ENCODE results near the gene OAS2. TPM values are rescaled to one million over a fixed set of nuclear protein-coding genes. Genes with fewer than 3 reads are reported as not detected.
A peak's percentile ranks its signal among the peaks of the same experiment; 100 is the strongest.

Gene OAS2
- total and polyA plus RNA-seq, 4 donors, result 4.1 to 9.3 (median 5.0) TPM

- Histone ChIP-seq H3K36me3 (ENCODE audit: control insufficient read depth, insufficient read depth, low read length) (peaks cover 27% of the 10 kb centered on the region), H3K27me3 (ENCODE audit: control insufficient read depth, insufficient read depth, low read length) (no peaks in the 10 kb centered on the region), H3K27ac (ENCODE audit: low read depth, low read length) (peak overlapping the region; percentile 17), H3K4me3 (ENCODE audit: low read depth, low read length) (peak overlapping the region; percentile 45), H3K4me1 (ENCODE audit: control insufficient read depth, insufficient read depth, low read length) (peaks cover 39% of the 10 kb centered on the region), H3K9me3 (ENCODE audit: control insufficient read depth, insufficient read depth, low read length) (no peaks in the 10 kb centered on the region)
- peak in 2 of 6 donors; percentile 37 to 50 for DNase-seq (ENCODE audit: low read depth in 4 of 6, low spot score in 6 of 6)
- WGBS (ENCODE audit: insufficient coverage), result 41% methylated on average over 37 of the region's 44 CpGs
Measured at GRCh38 chr12:113057565-113058485, 79.5 kb downstream of the OAS2 start.

- H3K27me3 ChIP-seq (ENCODE audit: control insufficient read depth, insufficient read depth, low read length), result no peaks in the 10 kb centered on the region
- H3K9me3 ChIP-seq (ENCODE audit: control insufficient read depth, insufficient read depth, low read length), result no peaks in the 10 kb centered on the region
- H3K36me3 ChIP-seq (ENCODE audit: control insufficient read depth, insufficient read depth, low read length), result peaks cover 35% of the 10 kb centered on the region
- peaks cover 46% of the 10 kb centered on the region for H3K4me1 ChIP-seq (ENCODE audit: control insufficient read depth, insufficient read depth, low read length)
- H3K4me3 ChIP-seq (ENCODE audit: low read depth, low read length), result no peak overlapping the region
- 100% methylated on average over 1 of the region's 1 CpG for WGBS (ENCODE audit: insufficient coverage)
- H3K27ac ChIP-seq (ENCODE audit: low read depth, low read length), result no peak overlapping the region
- no peak for DNase-seq (ENCODE audit: low read depth in 4 of 6, low spot score in 6 of 6)
Measured at GRCh38 chr12:113058553-113058952, 80.2 kb downstream of the OAS2 start.

GRCh38 chr12:113059071-113059595 lies 80.8 kb downstream of the OAS2 start:
- Histone ChIP-seq H3K4me3 (ENCODE audit: low read depth, low read length) (no peak overlapping the region), H3K4me1 (ENCODE audit: control insufficient read depth, insufficient read depth, low read length) (peaks cover 52% of the 10 kb centered on the region), H3K27ac (ENCODE audit: low read depth, low read length) (no peak overlapping the region), H3K9me3 (ENCODE audit: control insufficient read depth, insufficient read depth, low read length) (no peaks in the 10 kb centered on the region), H3K36me3 (ENCODE audit: control insufficient read depth, insufficient read depth, low read length) (peaks cover 36% of the 10 kb centered on the region), H3K27me3 (ENCODE audit: control insufficient read depth, insufficient read depth, low read length) (no peaks in the 10 kb centered on the region)
- DNase-seq (ENCODE audit: low read depth in 4 of 6, low spot score in 6 of 6), result no peak
- WGBS (ENCODE audit: insufficient coverage), result 93% methylated on average over 6 of the region's 8 CpGs

GRCh38 chr12:113060336-113060960 lies 82.1 kb downstream of the OAS2 start:
- no peak overlapping the region for H3K4me3 ChIP-seq (ENCODE audit: low read depth, low read length)
- no peak for DNase-seq (ENCODE audit: low read depth in 4 of 6, low spot score in 6 of 6)
- peaks cover 43% of the 10 kb centered on the region for H3K36me3 ChIP-seq (ENCODE audit: control insufficient read depth, insufficient read depth, low read length)
- H3K4me1 ChIP-seq (ENCODE audit: control insufficient read depth, insufficient read depth, low read length), result peaks cover 61% of the 10 kb centered on the region
- 87% methylated on average over 5 of the region's 7 CpGs for WGBS (ENCODE audit: insufficient coverage)
- H3K27ac ChIP-seq (ENCODE audit: low read depth, low read length), result no peak overlapping the region
- H3K27me3 ChIP-seq (ENCODE audit: control insufficient read depth, insufficient read depth, low read length), result no peaks in the 10 kb centered on the region
- H3K9me3 ChIP-seq (ENCODE audit: control insufficient read depth, insufficient read depth, low read length), result no peaks in the 10 kb centered on the region

- Histone ChIP-seq H3K4me1 (ENCODE audit: control insufficient read depth, insufficient read depth, low read length) (peaks cover 60% of the 10 kb centered on the region), H3K27ac (ENCODE audit: low read depth, low read length) (no peak overlapping the region), H3K4me3 (ENCODE audit: low read depth, low read length) (no peak overlapping the region), H3K36me3 (ENCODE audit: control insufficient read depth, insufficient read depth, low read length) (peaks cover 50% of the 10 kb centered on the region), H3K27me3 (ENCODE audit: control insufficient read depth, insufficient read depth, low read length) (no peaks in the 10 kb centered on the region), H3K9me3 (ENCODE audit: control insufficient read depth, insufficient read depth, low read length) (no peaks in the 10 kb centered on the region)
- DNase-seq (ENCODE audit: low read depth in 4 of 6, low spot score in 6 of 6), result peak in 2 of 6 donors; percentile 34 to 41
- WGBS (ENCODE audit: insufficient coverage), result 43% methylated on average over 8 of the region's 10 CpGs
Measured at GRCh38 chr12:113061061-113061694, 82.9 kb downstream of the OAS2 start.

Other genes with a start within 250 kb of the OAS2 start
- gene RPH3A, start 186.8 kb upstream of the OAS2 start, total RNA-seq, result 10 to 100 TPM in 1 of 2 donors, 1 to 10 TPM in 1; 5.9 to 37.8 TPM
- 10 to 100 TPM; 54.4 to 54.5 TPM for gene RPH3A, start 186.8 kb upstream of the OAS2 start, polyA plus RNA-seq (ENCODE audit: insufficient read length in 2 of 2)
- gene OAS1, start 71.6 kb upstream of the OAS2 start, total RNA-seq, result 10 to 100 TPM; 14.0 to 14.5 TPM
- 1 to 10 TPM; 5.3 to 6.1 TPM for gene OAS1, start 71.6 kb upstream of the OAS2 start, polyA plus RNA-seq (ENCODE audit: insufficient read length in 2 of 2)
- gene OAS3, start 40.0 kb upstream of the OAS2 start, total RNA-seq, result 10 to 100 TPM in 1 of 2 donors, 1 to 10 TPM in 1; 7.5 to 12.1 TPM
- gene OAS3, start 40.0 kb upstream of the OAS2 start, polyA plus RNA-seq (ENCODE audit: insufficient read length in 2 of 2), result 1 to 10 TPM; 7.2 to 7.4 TPM
- 10 to 100 TPM; 14.4 to 23.3 TPM for gene DTX1, start 78.2 kb downstream of the OAS2 start, total RNA-seq
- 10 to 100 TPM; 73.3 to 83.5 TPM for gene DTX1, start 78.2 kb downstream of the OAS2 start, polyA plus RNA-seq (ENCODE audit: insufficient read length in 2 of 2)
- gene RASAL1, start 157.2 kb downstream of the OAS2 start, total RNA-seq, result 1 to 10 TPM in 1 of 2 donors, under 1 TPM in 1; 0.72 to 2.6 TPM
- 1 to 10 TPM; 2.2 to 3.0 TPM for gene RASAL1, start 157.2 kb downstream of the OAS2 start, polyA plus RNA-seq (ENCODE audit: insufficient read length in 2 of 2)
- 1 to 10 TPM; 1.2 to 7.6 TPM for gene CFAP73, start 171.2 kb downstream of the OAS2 start, total RNA-seq
- 10 to 100 TPM; 12.4 to 14.9 TPM for gene CFAP73, start 171.2 kb downstream of the OAS2 start, polyA plus RNA-seq (ENCODE audit: insufficient read length in 2 of 2)
- 10 to 100 TPM; 14.0 to 19.8 TPM for gene DDX54, start 207.0 kb downstream of the OAS2 start, total RNA-seq
- gene DDX54, start 207.0 kb downstream of the OAS2 start, polyA plus RNA-seq (ENCODE audit: insufficient read length in 2 of 2), result 10 to 100 TPM; 65.7 to 67.1 TPM
- 10 to 100 TPM; 11.7 to 25.9 TPM for gene RITA1, start 207.2 kb downstream of the OAS2 start, total RNA-seq
- gene RITA1, start 207.2 kb downstream of the OAS2 start, polyA plus RNA-seq (ENCODE audit: insufficient read length in 2 of 2), result 10 to 100 TPM; 31.4 to 32.1 TPM
- 10 to 100 TPM; 14.0 to 25.1 TPM for gene TPCN1, start 242.9 kb downstream of the OAS2 start, total RNA-seq
- gene TPCN1, start 242.9 kb downstream of the OAS2 start, polyA plus RNA-seq (ENCODE audit: insufficient read length in 2 of 2), result 10 to 100 TPM; 33.1 to 43.8 TPM

Data from spinal cord (tissue), 10 donors.